ENCODE results near the gene AP5S1. TPM values are rescaled to one million over a fixed set of nuclear protein-coding genes. Genes with fewer than 3 reads are reported as not detected.

AP5S1 gene
- 1 to 10 TPM; 8.1 to 9.3 (median 8.4) TPM for polyA plus RNA-seq (ENCODE audit: insufficient read length in 3 of 3)

- DNase-seq (ENCODE audit: low read depth in 3 of 3, low spot score in 2 of 3), result peak; percentile 92 to 94 (median 92)
Observed at GRCh38 chr20:3820048-3820900, at the start of gene AP5S1. Gene AP5S1 (plus strand): TSS chr20:3820547. CDS start chr20:3822118, 1,571 bp downstream.

GRCh38 chr20:3771552-3772058, 48.7 kb upstream of the AP5S1 start:
- DNase-seq (ENCODE audit: low read depth in 3 of 3, low spot score in 2 of 3), result no peak

- DNase-seq (ENCODE audit: low read depth in 3 of 3, low spot score in 2 of 3), result no peak
Observed at GRCh38 chr20:3775457-3776108, 44.8 kb upstream of the AP5S1 start.

- no peak for DNase-seq (ENCODE audit: low read depth in 3 of 3, low spot score in 2 of 3)
Observed at GRCh38 chr20:3777381-3777715, 43.0 kb upstream of the AP5S1 start.

- DNase-seq (ENCODE audit: low read depth in 3 of 3, low spot score in 2 of 3), result no peak
Observed at GRCh38 chr20:3777716-3778629, 42.4 kb upstream of the AP5S1 start.

- no peak for DNase-seq (ENCODE audit: low read depth in 3 of 3, low spot score in 2 of 3)
Observed at GRCh38 chr20:3778976-3779375, 41.4 kb upstream of the AP5S1 start.

GRCh38 chr20:3781153-3781910, 39.0 kb upstream of the AP5S1 start, which contains the start of gene SPEF1:
Gene SPEF1 (minus strand): TSS chr20:3781448. CDS start chr20:3781287, 161 bp downstream.
- peak in 2 of 3 donors; percentile 85 to 91 for DNase-seq (ENCODE audit: low read depth in 3 of 3, low spot score in 2 of 3)

- DNase-seq (ENCODE audit: low read depth in 3 of 3, low spot score in 2 of 3), result no peak
Observed at GRCh38 chr20:3782597-3782996, 37.8 kb upstream of the AP5S1 start.

- no peak for DNase-seq (ENCODE audit: low read depth in 3 of 3, low spot score in 2 of 3)
Observed at GRCh38 chr20:3783068-3783489, 37.3 kb upstream of the AP5S1 start.

- DNase-seq (ENCODE audit: low read depth in 3 of 3, low spot score in 2 of 3), result no peak
Observed at GRCh38 chr20:3783511-3784195, 36.7 kb upstream of the AP5S1 start.

- no peak for DNase-seq (ENCODE audit: low read depth in 3 of 3, low spot score in 2 of 3)
Observed at GRCh38 chr20:3784216-3784853, 36.0 kb upstream of the AP5S1 start.

- DNase-seq (ENCODE audit: low read depth in 3 of 3, low spot score in 2 of 3), result no peak
Observed at GRCh38 chr20:3784863-3785239, 35.5 kb upstream of the AP5S1 start.

GRCh38 chr20:3785240-3786125, 34.9 kb upstream of the AP5S1 start:
- no peak for DNase-seq (ENCODE audit: low read depth in 3 of 3, low spot score in 2 of 3)

- no peak for DNase-seq (ENCODE audit: low read depth in 3 of 3, low spot score in 2 of 3)
Observed at GRCh38 chr20:3786126-3786484, 34.2 kb upstream of the AP5S1 start.

- DNase-seq (ENCODE audit: low read depth in 3 of 3, low spot score in 2 of 3), result no peak
Observed at GRCh38 chr20:3786665-3787323, 33.6 kb upstream of the AP5S1 start, which contains the start of gene CENPB. Gene CENPB (minus strand): TSS chr20:3786740. CDS start chr20:3786483, 257 bp downstream.

GRCh38 chr20:3787324-3788014, 32.9 kb upstream of the AP5S1 start:
- no peak for DNase-seq (ENCODE audit: low read depth in 3 of 3, low spot score in 2 of 3)

- DNase-seq (ENCODE audit: low read depth in 3 of 3, low spot score in 2 of 3), result no peak
Observed at GRCh38 chr20:3788685-3789155, 31.6 kb upstream of the AP5S1 start.

All from right renal cortex interstitium (tissue), 3 donors.